A549 (cell line): Measurements from ENCODE around the gene PTPRN2. TPM values are rescaled to one million over a fixed set of nuclear protein-coding genes. Genes with fewer than 3 reads are reported as not detected.

Experiments
- ATAC-seq, 2 experiments: fragments of 200-7000 bp in 1 of 2; fragments of >200 bp in 1 of 2; cut with Nextera tagmentation in 1 of 2; cut with Tn5 transposase in 1 of 2; 3 replicates each; pipeline versions ENCODE4 v1.8.0 to v1.9.1; 2018 to 2020; ENCODE audit warnings: mild to moderate bottlenecking in 1 of 2, moderate library complexity in 1 of 2
- CTCF ChIA-PET: fragments of 300-600 bp; sonication (Branson Sonifier 250); formaldehyde crosslinking; extraction: SDS; loops from one replicate; lab custom pipeline; 2021; ENCODE audit warnings: antibody characterized with exemption, inconsistent platforms; lab: Yijun Ruan, JAX
- POLR2A ChIA-PET: fragments of 350-600 bp; formaldehyde crosslinking; extraction: SDS; loops from one replicate; lab custom pipeline; 2021; ENCODE audit warnings: antibody characterized with exemption, inconsistent platforms; lab: Yijun Ruan, JAX
- DNase-seq, 2 experiments: peaks; one replicate each; pipeline versions ENCODE4 v3.0.0 to v3.0.0-alpha.2; 2011 to 2016; ENCODE audit warnings: low read depth in 1 of 2, low spot score in 1 of 2
- FAIRE-seq: peaks from 2 replicates; lab custom pipeline; 2011; peaks lifted over from hg19 to GRCh38; lab: Jason Lieb, UNC
- H3K27ac ChIP-seq, 2 experiments: fragments of >200 bp; sonication (Bioruptor Twin); formaldehyde crosslinking; 3 replicates each; pipeline ENCODE4 v1.5.1; 2016 to 2017
- H3K4me1 ChIP-seq: fragments of >200 bp; sonication (Bioruptor Twin); formaldehyde crosslinking; 3 replicates; pipeline ENCODE4 v1.6.1; 2016
- H3K4me2 ChIP-seq: fragments of >200 bp; sonication (Bioruptor Twin); formaldehyde crosslinking; 3 replicates; pipeline ENCODE4 v1.6.1; 2016
- H3K4me3 ChIP-seq: fragments of >200 bp; sonication (Bioruptor Twin); formaldehyde crosslinking; 3 replicates; pipeline ENCODE4 v1.5.1; 2016
- H3K9me3 ChIP-seq: fragments of >200 bp; sonication (Bioruptor Twin); formaldehyde crosslinking; 3 replicates; pipeline ENCODE4 v1.6.1; 2016
- BCL3 ChIP-seq: fragments of >200 bp; sonication (Bioruptor Twin); formaldehyde crosslinking; IDR thresholded peaks from 3 replicates; pipeline ENCODE4 v1.6.1; 2016
- CBX2 ChIP-seq: fragments of 200-600 bp; sonication (generic); IDR thresholded peaks from 2 replicates; pipeline ENCODE4 v1.6.1; 2016; ENCODE audit warnings: low read depth, mild to moderate bottlenecking, borderline replicate concordance
- CEBPB ChIP-seq, 2 experiments: fragments of >200 bp in 1 of 2; sonication (Bioruptor Twin) in 1 of 2; formaldehyde crosslinking in 1 of 2; IDR thresholded peaks; 2 replicates each; pipeline ENCODE4 v1.6.1; 2012 to 2016
- EHF ChIP-seq: fragments of 250-450 bp; sonication (Bioruptor Pico); IDR thresholded peaks from 2 replicates; pipeline ENCODE4 v1.5.0; 2020; ENCODE audit warnings: mild to moderate bottlenecking
- FOSB ChIP-seq: fragments of 250-450 bp; sonication (Bioruptor Pico); IDR thresholded peaks from 2 replicates; pipeline ENCODE4 v1.5.0; 2020; ENCODE audit warnings: mild to moderate bottlenecking, moderate library complexity
- FOXS1 ChIP-seq: fragments of 250-450 bp; sonication (Bioruptor Pico); IDR thresholded peaks from 2 replicates; pipeline ENCODE4 v1.5.0; 2020; ENCODE audit warnings: mild to moderate bottlenecking, moderate library complexity
- HEYL ChIP-seq: fragments of 250-450 bp; sonication (Bioruptor Pico); IDR thresholded peaks from 2 replicates; pipeline ENCODE4 v1.8.0; 2021; ENCODE audit warnings: mild to moderate bottlenecking, moderate library complexity
- HOXA7 ChIP-seq: fragments of 250-450 bp; sonication (Bioruptor Pico); IDR thresholded peaks from 2 replicates; pipeline ENCODE4 v1.5.0; 2020; ENCODE audit warnings: mild to moderate bottlenecking, moderate library complexity
- HOXB13 ChIP-seq: fragments of 250-450 bp; sonication (Bioruptor Pico); IDR thresholded peaks from 2 replicates; pipeline ENCODE4 v1.5.0; 2020; ENCODE audit warnings: low read depth, mild to moderate bottlenecking, moderate library complexity
- HOXB5 ChIP-seq: fragments of 250-450 bp; sonication (Bioruptor Pico); IDR thresholded peaks from 2 replicates; pipeline ENCODE4 v1.5.0; 2020; ENCODE audit warnings: mild to moderate bottlenecking, moderate library complexity
- KDM1A ChIP-seq: fragments of 200-600 bp; sonication (generic); IDR thresholded peaks from 2 replicates; pipeline ENCODE4 v1.6.1; 2016; ENCODE audit warnings: low read depth, mild to moderate bottlenecking
- KDM5A ChIP-seq: fragments of 200-600 bp; sonication (generic); IDR thresholded peaks from 2 replicates; pipeline ENCODE4 v1.6.1; 2016; ENCODE audit warnings: antibody characterized with exemption, mild to moderate bottlenecking
- MAFK ChIP-seq: fragments of 450-650 bp; IDR thresholded peaks from 2 replicates; pipeline ENCODE4 v1.6.1; 2014; ENCODE audit not compliant: partially characterized antibody
- MAZ ChIP-seq: fragments of 150-350 bp; IDR thresholded peaks from 2 replicates; pipeline ENCODE4 v1.6.1; 2014; ENCODE audit warnings: antibody characterized with exemption, low read depth, low read length, borderline replicate concordance
- NPAS2 ChIP-seq: fragments of 250-450 bp; sonication (Bioruptor Pico); IDR thresholded peaks from 2 replicates; pipeline ENCODE4 v1.8.0; 2022; ENCODE audit warnings: mild to moderate bottlenecking, moderate library complexity, borderline replicate concordance
- PHF8 ChIP-seq: fragments of 200-600 bp; sonication (generic); IDR thresholded peaks from 2 replicates; pipeline ENCODE4 v1.6.1; 2016; ENCODE audit warnings: low read depth, mild to moderate bottlenecking, antibody characterized with exemption, moderate library complexity, borderline replicate concordance
- POLR2A ChIP-seq: IDR thresholded peaks from 2 replicates; pipeline ENCODE4 v1.6.1; 2012; ENCODE audit warnings: mild to moderate bottlenecking, low read length
- RFX5 ChIP-seq: fragments of 450-650 bp; IDR thresholded peaks from 2 replicates; pipeline ENCODE4 v1.7.1; 2014; ENCODE audit warnings: antibody characterized with exemption, mild to moderate bottlenecking, moderate library complexity
- RNF2 ChIP-seq: fragments of 200-600 bp; sonication (generic); IDR thresholded peaks from 2 replicates; pipeline ENCODE4 v1.6.1; 2016; ENCODE audit warnings: low read depth, mild to moderate bottlenecking, antibody characterized with exemption, moderate library complexity, borderline replicate concordance
- SMC3 ChIP-seq: fragments of >200 bp; sonication (Bioruptor Twin); formaldehyde crosslinking; IDR thresholded peaks from 3 replicates; pipeline ENCODE4 v1.6.1; 2018; ENCODE audit warnings: inconsistent platforms
- TP53 ChIP-seq: fragments of 250-450 bp; sonication (Bioruptor Pico); IDR thresholded peaks from 2 replicates; pipeline ENCODE4 v1.5.0; 2021; ENCODE audit warnings: mild to moderate bottlenecking, moderate library complexity
- WGBS: methylation state at CpG from one replicate; pipeline ENCODE4 v1.1.6; 2017; ENCODE audit errors: missing lambda C conversion rate; 5-methylcytosine and 5-hydroxymethylcytosine counted together
- polyA plus RNA-seq, 4 experiments: library from polyadenylated mRNA; depleted of rRNA in 3 of 4; stranded (reverse); fragments of >200 nt; fragmentation: RNase III in 1 of 4; extraction: RNeasy Plus Mini Kit Qiagen cat#74134 plus additional on column Dnase treatment in 1 of 4; gene quantifications; 2 replicates in 3 of 4; 3 replicates in 1 of 4; pipeline ENCODE4 v1.2.3, GENCODE V29; 2011 to 2017
- TF ChIP-seq, protein P1 (sequence below): fragments of >200 bp; sonication (Bioruptor Twin); formaldehyde crosslinking; IDR thresholded peaks from 2 replicates; pipeline ENCODE4 v1.6.1; 2016

The PTPRN2 gene
- polyA plus RNA-seq, 2 of the 4 experiments (the other 2 are of a cell fraction) = 0.41 to 1.2 TPM

DNA sequence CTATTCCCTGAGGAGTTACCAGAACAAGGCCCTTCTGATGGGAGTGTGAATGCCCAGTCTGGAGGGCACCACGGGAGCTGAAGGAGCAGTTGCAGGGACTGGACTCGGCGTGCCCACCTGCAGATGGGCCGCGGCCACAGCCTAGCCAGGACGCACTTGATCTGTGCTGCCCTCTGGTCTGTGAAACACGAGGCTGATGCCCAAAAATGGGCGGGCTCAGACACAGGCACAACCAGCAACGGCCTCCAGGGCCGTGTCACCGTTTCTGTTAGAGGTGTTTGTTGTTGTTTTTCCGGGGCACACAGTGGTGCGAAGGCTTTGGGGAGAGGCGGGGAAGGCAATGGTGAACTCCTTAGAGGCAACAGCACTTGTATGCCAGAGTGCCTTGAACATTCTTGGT lies 1015.0 kb downstream of the PTPRN2 start:
- DNase-seq = no peak
- no peaks in the 10 kb centered on the region for H3K9me3 ChIP-seq
- H3K4me3 ChIP-seq = no peak overlapping the region
- ChIA-PET POLR2A (interaction anchor here (0.6 kb wide), 1 partner anchor 169 kb away, joined by 3 read pairs; no protein-coding TSS in a partner anchor), CTCF (interaction anchor here (0.8 kb wide), 1 partner anchor 140 kb away, joined by 3 read pairs; no protein-coding TSS in a partner anchor)
- WGBS = 66% methylated on average over 13 of the region's 14 CpGs
- H3K4me1 ChIP-seq = no peaks in the 10 kb centered on the region
- H3K27ac ChIP-seq = no peak overlapping the region
- H3K4me2 ChIP-seq = no peak overlapping the region
- TF ChIP-seq PHF8 (no peak), KDM5A (no peak), BCL3 (no peak), CEBPB (IDR thresholded peaks at IDR 0.05) (no peak), POLR2A (no peak)
- no peak for FAIRE-seq
- ATAC-seq = no peak

GRCh38 chr7:157570531-157571200 lies 1017.0 kb downstream of the PTPRN2 start:
- H3K9me3 ChIP-seq = no peaks in the 10 kb centered on the region
- H3K4me2 ChIP-seq = no peak overlapping the region
- no peak for FAIRE-seq
- POLR2A ChIA-PET = no interaction called here
- TF ChIP-seq SMC3 (no peak), MAZ (no peak), HOXB5 (CRISPR knock-in tag) (no peak), HOXA7 (CRISPR knock-in tag) (no peak), BCL3 (no peak), FOXS1 (no peak), CBX2 (no peak), HOXB13 (CRISPR knock-in tag) (no peak), KDM1A (no peak), NPAS2 (CRISPR knock-in tag) (no peak), FOSB (CRISPR knock-in tag) (no peak), RFX5 (no peak), TP53 (no peak)
- TF ChIP-seq, protein P1, sequence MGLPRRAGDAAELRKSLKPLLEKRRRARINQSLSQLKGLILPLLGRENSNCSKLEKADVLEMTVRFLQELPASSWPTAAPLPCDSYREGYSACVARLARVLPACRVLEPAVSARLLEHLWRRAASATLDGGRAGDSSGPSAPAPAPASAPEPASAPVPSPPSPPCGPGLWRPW = no peak
- H3K4me3 ChIP-seq = no peak overlapping the region
- 73% methylated on average over 24 of the region's 24 CpGs for WGBS
- no peak for DNase-seq
- CTCF ChIA-PET = no interaction called here
- no peak for ATAC-seq
- no peak overlapping the region for H3K27ac ChIP-seq
- H3K4me1 ChIP-seq = no peaks in the 10 kb centered on the region

DNA sequence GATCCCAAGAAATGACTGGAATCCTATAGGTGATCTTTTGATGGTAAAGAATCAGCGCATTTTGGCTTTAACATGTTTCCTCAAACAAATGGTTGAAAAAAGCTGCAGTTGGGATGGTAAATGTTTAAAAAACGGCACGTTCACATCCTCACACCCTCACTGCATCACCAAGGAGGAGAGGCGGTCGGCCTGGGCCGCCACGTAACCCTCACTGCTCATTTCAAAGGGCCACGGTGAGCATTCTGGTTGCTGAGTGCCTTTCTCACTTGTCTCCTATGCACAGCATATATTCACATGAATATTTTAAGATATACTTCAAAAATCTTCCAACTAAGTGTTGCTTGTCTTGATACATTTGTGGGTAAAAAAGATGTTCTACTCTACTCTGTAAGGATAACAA lies 1017.7 kb downstream of the PTPRN2 start:
- no peak for DNase-seq
- POLR2A ChIA-PET = no interaction called here
- no peaks in the 10 kb centered on the region for H3K9me3 ChIP-seq
- H3K27ac ChIP-seq = no peak overlapping the region
- no peak for ATAC-seq
- no peak for FAIRE-seq
- H3K4me3 ChIP-seq = no peak overlapping the region
- TF ChIP-seq EHF (CRISPR knock-in tag) = no peak
- no peak for TF ChIP-seq HEYL (CRISPR knock-in tag)
- no peak for TF ChIP-seq MAFK
- TF ChIP-seq RNF2 = no peak
- CTCF ChIA-PET = no interaction called here
- no peak overlapping the region for H3K4me2 ChIP-seq
- H3K4me1 ChIP-seq = no peaks in the 10 kb centered on the region
- 75% methylated on average over 8 of the region's 8 CpGs for WGBS
